ENCODE results near the gene LAMA3.

The LAMA3 gene

GRCh38 chr18:23716516-23716915, 27.3 kb downstream of the LAMA3 start:
- peaks cover 36% of the 10 kb centered on the region for H3K4me1 ChIP-seq
- H3K4me2 ChIP-seq = no peak overlapping the region
- no peaks in the 10 kb centered on the region for H3K36me3 ChIP-seq
- H4K20me1 ChIP-seq = no peaks in the 10 kb centered on the region
- no peak overlapping the region for H3K9ac ChIP-seq
- no peaks in the 10 kb centered on the region for H3K9me3 ChIP-seq
- TF ChIP-seq Cebpa-rat (IDR thresholded peaks at IDR 0.05) = no peak
- H3K27me3 ChIP-seq = no peaks in the 10 kb centered on the region
- H3K27ac ChIP-seq = no peak overlapping the region
- H3K4me3 ChIP-seq = no peak overlapping the region

- Histone ChIP-seq H3K9ac (no peak overlapping the region), H3K9me3 (no peaks in the 10 kb centered on the region), H3K4me1 (peaks cover 34% of the 10 kb centered on the region), H3K27ac (no peak overlapping the region), H3K36me3 (no peaks in the 10 kb centered on the region), H3K4me3 (no peak overlapping the region), H3K27me3 (no peaks in the 10 kb centered on the region), H4K20me1 (no peaks in the 10 kb centered on the region), H3K4me2 (no peak overlapping the region)
- no peak for TF ChIP-seq Cebpa-rat (IDR thresholded peaks at IDR 0.05)
Measured at GRCh38 chr18:23716966-23717365, 27.7 kb downstream of the LAMA3 start.

GRCh38 chr18:23718243-23718720, 29.0 kb downstream of the LAMA3 start:
- Histone ChIP-seq H3K36me3 (no peaks in the 10 kb centered on the region), H3K27ac (no peak overlapping the region)

GRCh38 chr18:23718731-23719130, 29.5 kb downstream of the LAMA3 start:
- peaks cover 26% of the 10 kb centered on the region for H3K4me1 ChIP-seq
- H3K9me3 ChIP-seq = no peaks in the 10 kb centered on the region
- no peaks in the 10 kb centered on the region for H3K36me3 ChIP-seq
- H3K9ac ChIP-seq = no peak overlapping the region
- no peak overlapping the region for H3K27ac ChIP-seq
- H3K27me3 ChIP-seq = no peaks in the 10 kb centered on the region
- TF ChIP-seq Cebpa-rat (IDR thresholded peaks at IDR 0.05) = no peak
- no peak overlapping the region for H3K4me2 ChIP-seq
- no peaks in the 10 kb centered on the region for H4K20me1 ChIP-seq
- H3K4me3 ChIP-seq = no peak overlapping the region

More at GRCh38 chr18:23718243-23718720, 29.0 kb downstream of the LAMA3 start:
- Histone ChIP-seq H3K4me1 (peaks cover 23% of the 10 kb centered on the region), H3K9ac (no peak overlapping the region), H3K9me3 (no peaks in the 10 kb centered on the region), H4K20me1 (no peaks in the 10 kb centered on the region), H3K27me3 (no peaks in the 10 kb centered on the region), H3K4me3 (no peak overlapping the region), H3K4me2 (no peak overlapping the region)
- TF ChIP-seq Cebpa-rat (IDR thresholded peaks at IDR 0.05) = no peak

GRCh38 chr18:23719634-23720201, 30.5 kb downstream of the LAMA3 start:
- Histone ChIP-seq H4K20me1 (no peaks in the 10 kb centered on the region), H3K4me2 (no peak overlapping the region), H3K9me3 (no peaks in the 10 kb centered on the region), H3K27ac (no peak overlapping the region), H3K4me3 (no peak overlapping the region), H3K36me3 (no peaks in the 10 kb centered on the region), H3K27me3 (no peaks in the 10 kb centered on the region), H3K9ac (no peak overlapping the region), H3K4me1 (peaks cover 36% of the 10 kb centered on the region)
- no peak for TF ChIP-seq Cebpa-rat (IDR thresholded peaks at IDR 0.05)

- Histone ChIP-seq H3K36me3 (no peaks in the 10 kb centered on the region), H4K20me1 (no peaks in the 10 kb centered on the region), H3K4me2 (no peak overlapping the region), H3K4me3 (no peak overlapping the region), H3K9ac (no peak overlapping the region), H3K4me1 (peaks cover 41% of the 10 kb centered on the region), H3K27me3 (no peaks in the 10 kb centered on the region), H3K27ac (no peak overlapping the region), H3K9me3 (no peaks in the 10 kb centered on the region)
- no peak for TF ChIP-seq Cebpa-rat (IDR thresholded peaks at IDR 0.05)
Measured at GRCh38 chr18:23721696-23722480, 32.6 kb downstream of the LAMA3 start.

- H3K4me2 ChIP-seq = no peak overlapping the region
- peaks cover 41% of the 10 kb centered on the region for H3K4me1 ChIP-seq
- H3K27ac ChIP-seq = no peak overlapping the region
- H3K36me3 ChIP-seq = no peaks in the 10 kb centered on the region
- no peak for TF ChIP-seq Cebpa-rat (IDR thresholded peaks at IDR 0.05)
- H3K9ac ChIP-seq = no peak overlapping the region
- no peaks in the 10 kb centered on the region for H3K9me3 ChIP-seq
- no peak overlapping the region for H3K4me3 ChIP-seq
- H3K27me3 ChIP-seq = no peaks in the 10 kb centered on the region
- H4K20me1 ChIP-seq = no peaks in the 10 kb centered on the region
Measured at GRCh38 chr18:23722646-23723045, 33.4 kb downstream of the LAMA3 start.

GRCh38 chr18:23723121-23723520, 33.9 kb downstream of the LAMA3 start:
- Histone ChIP-seq H3K4me3 (no peak overlapping the region), H4K20me1 (no peaks in the 10 kb centered on the region), H3K27me3 (no peaks in the 10 kb centered on the region), H3K4me2 (no peak overlapping the region), H3K9me3 (no peaks in the 10 kb centered on the region), H3K36me3 (no peaks in the 10 kb centered on the region), H3K4me1 (peaks cover 43% of the 10 kb centered on the region), H3K27ac (no peak overlapping the region), H3K9ac (no peak overlapping the region)
- TF ChIP-seq Cebpa-rat (IDR thresholded peaks at IDR 0.05) = no peak

- Histone ChIP-seq H3K9ac (peak overlapping the region; percentile 20; the same call in 1 of the 2 replicates), H3K4me2 (peak overlapping the region; percentile 82), H3K9me3 (no peaks in the 10 kb centered on the region)
Measured at GRCh38 chr18:23724681-23725080, 35.4 kb downstream of the LAMA3 start.

GRCh38 chr18:23725351-23725750, 36.1 kb downstream of the LAMA3 start:
- H3K9me3 ChIP-seq = no peaks in the 10 kb centered on the region
- H3K9ac ChIP-seq = no peak overlapping the region; the same call in 1 of the 2 replicates
- H3K4me3 ChIP-seq = no peak overlapping the region
- TF ChIP-seq Cebpa-rat (IDR thresholded peaks at IDR 0.05) = no peak
- peak overlapping the region; percentile 82 for H3K4me2 ChIP-seq
- no peaks in the 10 kb centered on the region for H3K27me3 ChIP-seq
- H3K27ac ChIP-seq = peak overlapping the region; percentile 58
- no peaks in the 10 kb centered on the region for H4K20me1 ChIP-seq
- peaks cover 44% of the 10 kb centered on the region for H3K4me1 ChIP-seq
- H3K36me3 ChIP-seq = no peaks in the 10 kb centered on the region

More at GRCh38 chr18:23724681-23725080, 35.4 kb downstream of the LAMA3 start:
- no peak for TF ChIP-seq Cebpa-rat (IDR thresholded peaks at IDR 0.05)
- Histone ChIP-seq H3K27me3 (no peaks in the 10 kb centered on the region), H3K4me1 (peaks cover 44% of the 10 kb centered on the region), H3K27ac (peak overlapping the region; percentile 58), H3K4me3 (no peak overlapping the region; the same call in 1 of the 2 replicates), H4K20me1 (no peaks in the 10 kb centered on the region), H3K36me3 (no peaks in the 10 kb centered on the region)

All from BLaER1 (cell line).